Stimulated activated CD8-positive, alpha-beta memory T cell treated with anti-CD3 and anti-CD28 coated beads, Interleukin-4, amount 100 ng/mL, for 24 hours (primary cell): Measurements from ENCODE around the gene SLC29A4.
"Not testable (repeated sequence)": the region's sequence is repeated elsewhere in the genome, so short reads cannot be mapped to it uniquely, and the experiment has no call there.

ENCODE experiments used
- DNase-seq: peaks from one replicate; pipeline ENCODE4 v3.0.0-alpha.2; 2020; ENCODE audit warnings: low read depth

SLC29A4 gene, protein sequence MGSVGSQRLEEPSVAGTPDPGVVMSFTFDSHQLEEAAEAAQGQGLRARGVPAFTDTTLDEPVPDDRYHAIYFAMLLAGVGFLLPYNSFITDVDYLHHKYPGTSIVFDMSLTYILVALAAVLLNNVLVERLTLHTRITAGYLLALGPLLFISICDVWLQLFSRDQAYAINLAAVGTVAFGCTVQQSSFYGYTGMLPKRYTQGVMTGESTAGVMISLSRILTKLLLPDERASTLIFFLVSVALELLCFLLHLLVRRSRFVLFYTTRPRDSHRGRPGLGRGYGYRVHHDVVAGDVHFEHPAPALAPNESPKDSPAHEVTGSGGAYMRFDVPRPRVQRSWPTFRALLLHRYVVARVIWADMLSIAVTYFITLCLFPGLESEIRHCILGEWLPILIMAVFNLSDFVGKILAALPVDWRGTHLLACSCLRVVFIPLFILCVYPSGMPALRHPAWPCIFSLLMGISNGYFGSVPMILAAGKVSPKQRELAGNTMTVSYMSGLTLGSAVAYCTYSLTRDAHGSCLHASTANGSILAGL

DNA sequence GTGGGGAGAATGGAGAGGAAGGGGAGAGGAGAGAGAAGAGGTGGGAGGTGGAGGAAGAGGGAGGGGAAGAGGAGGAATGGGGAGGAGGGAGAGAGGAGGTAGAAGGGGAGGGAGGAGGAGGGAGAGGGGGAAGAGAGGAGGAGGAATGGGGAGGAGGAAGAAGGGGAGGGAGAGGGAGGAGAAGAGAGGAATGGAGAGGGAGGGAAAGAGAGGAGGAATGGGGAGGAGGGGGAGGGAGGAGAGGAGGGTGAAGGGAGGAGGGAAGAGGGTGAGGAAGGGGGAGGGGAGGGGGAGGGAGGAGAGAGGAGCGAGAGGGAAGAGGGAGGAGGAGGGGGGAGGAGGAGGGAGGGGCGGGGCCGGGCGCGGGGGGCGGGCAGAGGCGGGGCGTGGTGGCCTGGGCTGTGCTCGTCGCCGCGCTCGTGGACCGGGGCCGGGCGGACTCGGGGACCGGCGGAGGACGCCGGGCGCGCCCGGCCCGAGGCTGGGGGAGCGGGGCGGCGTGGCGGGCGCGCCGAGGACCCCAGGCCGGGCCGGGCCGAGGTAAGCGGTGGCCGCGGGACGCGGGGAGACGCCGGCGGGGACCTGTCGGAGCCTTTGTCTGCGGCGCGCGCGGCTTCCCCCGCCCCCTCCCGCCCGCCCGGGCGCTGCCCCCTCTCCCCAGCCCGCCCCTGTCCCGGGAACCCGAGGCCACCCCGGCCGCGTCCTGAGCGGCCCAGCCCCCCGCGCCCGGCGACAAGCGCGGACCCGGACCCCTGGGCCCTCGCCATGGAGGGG lies at the start of gene SLC29A4:
Gene SLC29A4, plus strand, starts transcription at position 401 of the 774 bp plus-strand sequence. CDS start 4,874 bp downstream, outside the sequence.
- DNase-seq = no peak

DNA sequence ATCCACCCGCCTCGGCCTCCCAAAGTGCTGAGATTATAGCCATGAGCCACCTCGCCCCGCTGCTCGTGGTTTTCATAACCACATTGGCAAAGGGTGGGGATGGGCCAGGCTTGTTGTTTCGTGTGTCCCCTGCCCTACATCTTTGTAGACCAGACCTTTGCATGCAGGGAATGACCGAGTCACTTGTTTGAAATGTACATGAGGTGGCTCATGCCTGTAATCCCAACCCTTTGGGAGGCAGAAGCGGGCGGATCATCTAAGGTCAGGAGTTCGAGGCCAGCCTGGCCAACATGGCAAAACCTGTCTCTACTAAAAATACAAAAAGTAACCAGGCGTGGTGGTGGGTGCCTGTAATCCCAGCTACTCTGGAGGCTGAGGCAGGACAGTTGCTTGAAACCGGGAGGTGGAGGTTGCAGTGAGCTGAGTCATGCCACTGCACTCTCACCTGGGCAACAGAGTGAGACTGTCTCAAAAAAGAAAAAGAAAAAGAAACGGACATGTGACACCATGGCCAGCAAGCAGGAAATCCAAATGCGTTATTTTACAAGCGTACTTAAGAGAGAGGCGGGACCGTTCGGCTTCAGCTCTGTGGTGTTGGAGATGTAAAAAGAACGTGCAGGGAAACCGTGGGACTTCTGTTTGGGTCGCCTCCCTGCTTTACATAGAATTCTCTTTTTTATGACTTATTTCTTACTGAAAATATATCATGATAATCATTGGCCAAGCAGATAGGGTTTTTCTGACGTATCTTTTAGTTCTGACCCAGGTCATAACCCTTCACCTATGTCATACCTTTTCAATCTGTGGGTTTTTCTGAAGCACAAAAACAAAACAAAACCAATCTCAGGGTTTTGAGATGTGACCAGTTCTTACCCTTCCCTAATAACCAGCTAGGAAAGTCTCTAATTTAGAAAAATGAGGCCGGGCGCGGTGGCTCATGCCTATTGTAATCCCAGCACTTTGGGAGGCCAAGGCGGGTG lies 47.6 kb upstream of the SLC29A4 start:
- no peak for DNase-seq

DNA sequence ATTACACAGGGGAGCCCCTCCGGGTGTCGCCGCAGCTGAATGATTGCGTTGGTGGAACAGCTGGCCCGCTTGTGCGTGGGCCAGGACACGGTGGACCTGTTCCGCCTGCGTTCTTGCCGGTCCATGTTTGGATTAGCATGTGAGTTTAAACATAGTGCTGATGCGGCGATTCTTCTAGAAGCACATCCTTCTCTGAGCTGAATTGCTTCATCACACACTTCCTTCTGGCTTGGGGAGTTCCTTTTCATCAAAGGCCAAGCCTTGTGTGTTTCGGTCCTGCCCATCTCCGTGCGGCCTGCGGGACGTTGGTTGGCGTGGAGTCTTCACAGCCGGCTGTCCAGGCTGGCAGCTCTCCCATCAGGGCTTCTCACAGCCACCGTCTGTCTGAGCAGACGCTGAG lies 45.5 kb upstream of the SLC29A4 start:
- no peak for DNase-seq

DNA sequence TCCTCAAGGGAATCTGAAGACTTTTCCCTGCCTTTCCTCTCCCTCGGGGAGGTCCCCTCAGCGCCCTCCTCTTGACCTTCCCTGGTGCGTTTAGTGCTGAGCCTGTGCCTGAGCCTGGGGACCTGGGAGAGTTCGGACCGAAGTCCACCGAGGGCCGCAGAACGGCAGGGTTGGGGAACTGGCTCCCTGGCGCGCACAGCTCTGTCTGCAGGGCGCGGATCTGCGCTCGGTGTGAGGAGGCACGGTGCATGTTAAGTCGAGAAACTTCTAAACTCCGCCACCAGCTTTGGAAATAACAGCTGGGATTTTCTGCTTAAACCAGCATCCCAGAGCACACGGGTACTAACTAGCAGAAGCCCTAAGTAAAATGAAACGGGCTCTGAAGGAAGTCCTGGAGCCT lies 44.2 kb upstream of the SLC29A4 start:
- no peak for DNase-seq

DNA sequence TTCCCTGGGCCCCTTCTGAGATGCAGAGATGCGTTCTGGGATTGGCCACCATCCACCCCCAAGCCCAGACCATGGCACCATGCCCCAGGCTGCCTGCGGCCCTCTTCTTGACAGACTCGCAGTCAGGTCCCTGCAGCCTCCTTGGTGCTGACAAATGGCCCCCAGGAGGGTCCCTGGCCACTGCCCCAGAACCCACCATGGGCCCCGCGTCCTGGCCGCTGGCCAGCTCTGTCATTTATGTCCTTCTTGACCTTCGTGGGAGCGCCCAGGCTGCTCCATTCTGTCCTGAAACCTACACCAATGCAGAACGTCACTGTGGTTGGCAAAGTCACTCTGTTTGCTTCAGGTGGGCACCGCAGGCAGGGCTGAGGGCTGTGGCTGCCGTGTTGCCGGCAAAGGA lies 39.5 kb upstream of the SLC29A4 start:
- DNase-seq = no peak

DNA sequence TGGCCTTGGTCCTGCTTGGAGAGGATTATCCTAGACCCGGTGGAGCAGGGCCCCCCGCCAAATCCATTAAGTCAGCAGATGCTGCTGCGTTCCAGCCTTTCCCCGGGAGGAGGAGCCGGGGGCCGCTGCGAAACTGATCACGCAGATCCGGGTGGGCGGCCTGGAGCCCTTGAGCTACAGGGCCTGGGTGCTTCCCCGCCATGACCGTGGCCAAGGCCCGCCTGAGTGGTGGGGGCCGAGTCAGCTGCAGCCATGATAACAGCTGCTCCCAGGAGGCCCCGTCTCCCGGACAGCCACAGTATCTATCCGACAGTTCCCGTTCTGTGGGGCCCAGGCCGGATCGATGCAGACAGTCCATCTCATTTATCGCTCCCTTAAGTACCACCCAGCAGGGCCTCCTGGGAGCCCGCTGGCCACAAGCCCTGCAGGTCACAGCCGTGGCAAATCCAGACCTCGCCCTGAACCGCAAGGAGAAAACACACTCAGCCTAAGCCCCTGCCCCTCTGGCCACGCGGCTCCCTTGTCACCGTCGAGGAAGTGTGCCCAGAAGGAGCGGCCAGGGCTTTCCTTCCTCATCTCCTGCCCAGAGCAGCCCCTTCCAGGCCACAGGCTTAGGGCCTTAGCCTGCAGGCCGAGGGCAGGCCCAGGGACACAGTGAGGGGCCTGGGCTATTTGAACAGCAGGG lies 34.4 kb upstream of the SLC29A4 start:
- no peak for DNase-seq

DNA sequence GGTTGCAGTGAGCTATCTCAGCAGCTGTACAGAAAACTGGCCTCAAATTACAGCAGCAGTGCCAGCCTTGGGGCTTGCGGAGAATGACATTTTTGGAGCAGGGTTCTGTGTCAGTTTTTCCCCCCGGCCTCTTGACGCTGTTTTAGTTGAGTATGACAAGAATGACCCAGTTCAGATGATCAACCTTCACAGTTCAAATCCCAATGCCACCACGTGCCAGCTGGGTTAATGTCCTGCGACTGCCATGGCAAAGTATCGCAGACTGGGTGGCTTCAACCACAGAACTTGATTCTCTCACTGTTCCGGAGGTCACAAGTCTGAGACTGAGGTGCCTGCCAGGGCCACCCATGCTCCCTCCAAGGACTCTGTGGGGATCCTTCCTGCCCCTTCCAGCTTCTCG lies 32.0 kb upstream of the SLC29A4 start:
- not testable (repeated sequence) for DNase-seq

DNA sequence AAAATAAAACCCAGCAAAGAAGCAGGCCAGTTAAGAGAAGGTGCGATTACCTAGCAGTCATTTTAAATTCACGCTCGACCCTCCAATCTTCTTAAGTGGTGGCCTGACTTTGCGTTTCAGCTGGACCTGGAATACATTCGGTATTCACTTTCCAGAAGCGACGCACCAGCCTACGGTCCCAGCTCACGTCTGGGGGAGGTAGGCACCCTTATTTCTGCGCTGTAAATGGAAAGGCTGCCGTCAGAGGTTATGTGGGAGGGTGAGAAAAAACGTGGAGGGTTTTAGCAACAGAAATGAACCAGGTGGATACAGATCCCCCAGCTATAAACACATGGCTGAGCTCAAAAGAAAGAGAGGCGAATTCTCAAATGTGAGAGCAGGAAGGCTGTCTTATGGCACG lies 29.2 kb upstream of the SLC29A4 start:
- DNase-seq = not testable (repeated sequence)

DNA sequence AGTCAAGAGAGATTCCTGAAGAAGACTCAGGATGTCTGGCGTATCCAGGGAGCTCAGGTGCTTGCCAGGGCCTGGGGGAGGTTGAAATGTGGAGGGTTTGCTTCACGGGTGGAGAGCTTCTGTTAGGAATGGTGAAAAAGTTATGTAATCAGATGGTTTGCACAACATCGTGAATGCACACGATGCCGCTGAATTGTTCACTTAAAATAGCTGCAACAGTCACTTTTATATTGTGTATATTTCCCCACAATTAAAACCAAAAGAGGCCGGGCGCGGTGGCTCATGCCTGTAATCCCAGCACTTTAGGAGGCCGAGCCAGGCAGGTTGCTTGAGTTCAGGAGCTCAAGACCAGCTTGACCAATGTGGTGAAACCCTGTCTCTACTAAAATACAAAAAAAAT lies 28.4 kb upstream of the SLC29A4 start:
- not testable (repeated sequence) for DNase-seq

DNA sequence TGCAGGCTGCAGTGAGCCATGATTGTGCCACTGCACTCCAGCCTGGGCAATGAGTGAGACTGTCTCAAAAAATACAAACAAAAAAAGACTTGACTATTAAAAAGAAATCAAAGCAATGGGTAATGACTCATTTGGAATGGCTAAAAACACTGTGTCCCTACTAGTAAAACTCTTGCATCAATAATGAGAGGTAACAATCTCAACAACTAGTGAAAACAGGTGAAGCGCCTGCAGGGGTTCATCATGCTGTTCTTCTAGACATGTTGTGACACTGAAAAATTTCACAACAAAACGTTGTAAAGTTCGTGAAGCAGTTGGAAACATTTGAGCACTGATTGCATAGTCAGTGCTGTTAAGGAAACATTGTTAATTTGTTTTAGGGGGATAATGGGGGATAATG lies 26.9 kb upstream of the SLC29A4 start:
- DNase-seq = no peak

DNA sequence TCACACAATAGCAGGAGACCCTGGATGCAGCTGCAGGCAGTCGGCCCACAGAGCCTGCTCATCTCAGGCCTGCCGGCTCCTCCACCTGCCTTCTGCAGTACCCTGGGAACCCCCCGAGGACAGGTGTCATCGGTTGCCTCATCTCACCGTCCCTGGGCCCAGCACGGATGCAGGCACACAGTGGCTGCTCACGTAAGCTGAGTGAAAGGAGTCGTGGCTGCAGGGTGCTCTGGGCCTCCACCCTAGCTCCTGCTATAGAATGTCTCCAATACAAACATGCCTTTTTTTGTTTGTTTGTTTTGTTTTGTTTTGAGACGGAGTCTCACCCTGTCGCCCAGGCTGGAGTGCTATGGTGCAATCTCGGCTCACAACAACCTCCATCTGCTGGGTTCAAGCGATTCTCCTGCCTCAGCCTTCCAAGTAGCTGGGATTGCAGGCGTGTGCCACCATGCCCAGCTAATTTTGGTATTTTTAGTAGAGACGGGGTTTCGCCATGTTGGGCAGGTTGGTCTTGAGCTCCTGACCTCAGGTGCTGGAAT lies 22.1 kb upstream of the SLC29A4 start:
- DNase-seq = not testable (repeated sequence)

DNA sequence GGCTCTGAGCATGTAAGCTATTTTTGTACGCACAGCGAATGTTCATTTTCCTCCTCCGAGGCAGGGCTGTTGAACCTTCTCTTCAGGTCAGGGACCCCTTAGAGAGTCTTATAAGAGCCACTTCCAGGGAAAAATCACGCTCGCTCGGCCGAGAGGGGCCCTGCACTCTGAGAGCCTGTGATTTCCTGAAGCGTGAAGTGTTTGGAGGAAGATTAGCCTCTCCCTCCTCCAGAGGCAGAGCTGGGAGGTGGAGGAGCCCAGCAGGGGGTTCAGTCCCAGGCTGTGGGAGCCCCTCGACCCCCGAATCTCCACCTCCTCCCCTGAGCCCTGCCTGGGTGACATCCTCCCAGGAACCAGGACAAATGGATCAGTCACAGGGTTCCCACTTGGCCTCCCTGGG lies 19.7 kb upstream of the SLC29A4 start:
- DNase-seq = not testable (repeated sequence)

DNA sequence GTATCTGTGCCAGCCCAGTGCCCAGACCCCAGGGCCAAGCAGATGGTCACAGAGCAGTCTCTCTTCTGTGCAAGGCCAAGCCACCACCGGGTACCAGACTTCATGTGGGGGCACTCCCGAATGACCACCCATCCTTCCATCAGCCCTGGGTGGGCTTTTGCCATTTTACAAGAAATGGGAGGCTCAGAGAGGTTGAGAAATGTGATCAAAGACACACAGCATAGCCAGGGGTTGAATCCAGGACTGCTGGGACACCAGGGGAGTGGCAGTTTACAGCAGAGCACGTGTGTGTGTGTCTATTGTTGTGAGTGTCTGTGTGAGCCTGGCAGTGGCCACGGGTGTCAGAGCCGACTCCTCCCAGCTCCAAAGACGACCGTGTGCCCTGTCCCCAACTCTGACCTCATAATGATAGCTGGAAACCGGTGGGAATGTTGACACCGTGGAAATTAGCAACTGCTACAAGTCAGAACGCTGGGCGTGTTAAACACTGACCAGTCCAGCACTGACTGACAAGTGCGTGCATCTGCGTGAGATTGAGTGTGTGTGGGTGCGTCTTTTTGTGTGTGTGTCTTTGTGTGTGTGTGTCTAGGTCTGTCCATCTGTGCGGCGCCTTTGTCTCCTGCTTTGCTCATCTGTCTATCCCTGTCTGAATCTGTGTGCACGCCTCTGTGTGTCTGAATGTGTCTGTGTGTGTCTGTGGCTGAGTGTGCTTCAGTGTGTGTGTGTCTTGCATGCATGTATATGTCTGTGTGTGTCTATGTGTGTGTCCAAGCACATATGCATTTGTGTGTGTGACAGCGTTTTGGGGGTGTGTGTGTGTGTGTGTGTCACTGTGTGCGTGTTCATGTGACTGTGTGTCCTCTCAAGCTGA lies 17.2 kb upstream of the SLC29A4 start:
- no peak for DNase-seq

DNA sequence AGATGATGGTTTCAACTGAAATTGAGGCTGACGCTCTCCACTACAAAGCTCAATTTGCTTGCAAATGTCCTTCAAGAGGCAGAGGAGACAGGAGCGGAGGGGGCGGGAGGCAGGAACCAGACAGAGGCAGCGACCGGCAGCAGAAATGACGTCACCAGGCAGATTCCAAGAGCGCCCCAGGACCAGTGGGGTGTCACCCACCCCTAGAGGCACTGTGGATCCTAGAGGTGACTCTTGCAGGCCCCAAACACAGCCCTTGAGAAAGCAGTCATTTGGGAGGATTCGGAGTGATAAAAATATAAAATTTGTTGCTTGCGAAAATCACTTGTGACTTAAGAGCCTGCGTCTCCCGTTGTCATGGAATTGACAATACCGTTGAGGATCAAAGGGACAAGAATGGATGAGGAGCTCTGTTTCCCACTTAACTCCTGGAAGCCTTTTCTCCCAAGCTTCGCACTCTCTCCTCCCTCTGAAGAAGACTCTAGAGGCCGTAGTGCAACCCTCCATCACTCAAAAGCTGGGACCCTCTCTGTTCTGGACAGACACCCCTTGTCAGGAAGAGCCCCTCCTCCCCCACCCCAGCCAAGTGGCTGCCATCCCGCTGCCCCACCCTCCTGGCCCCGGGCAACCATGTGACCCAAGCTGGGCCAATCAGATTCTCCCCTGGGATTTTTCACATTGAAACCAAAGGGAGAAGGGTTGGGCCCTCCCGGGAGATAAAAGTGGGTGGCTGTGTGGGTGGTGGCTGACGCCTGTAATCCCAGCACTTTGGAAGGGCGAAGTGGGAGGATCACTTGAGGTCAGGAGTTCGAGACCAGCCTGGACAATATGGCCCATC lies 16.3 kb upstream of the SLC29A4 start:
- DNase-seq = no peak

DNA sequence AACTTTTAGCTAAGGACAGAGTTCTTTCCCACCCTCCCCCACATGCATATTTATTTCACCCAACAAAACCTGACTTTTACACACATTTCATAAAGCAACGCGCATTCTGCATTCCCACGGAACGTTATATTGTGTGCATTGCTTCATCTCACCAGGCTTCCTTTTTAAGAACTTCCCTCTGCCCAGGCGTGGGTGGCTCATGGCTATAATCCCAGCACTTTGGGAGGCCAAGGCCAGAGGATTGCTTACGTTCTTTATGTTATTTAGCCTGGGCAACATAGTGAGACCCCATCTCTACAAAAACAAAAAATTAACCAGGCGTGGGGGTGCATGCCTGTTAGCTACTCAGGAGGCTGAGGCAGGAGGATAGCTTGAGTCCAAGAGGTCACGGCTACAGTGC lies 14.9 kb upstream of the SLC29A4 start:
- DNase-seq = not testable (repeated sequence)

DNA sequence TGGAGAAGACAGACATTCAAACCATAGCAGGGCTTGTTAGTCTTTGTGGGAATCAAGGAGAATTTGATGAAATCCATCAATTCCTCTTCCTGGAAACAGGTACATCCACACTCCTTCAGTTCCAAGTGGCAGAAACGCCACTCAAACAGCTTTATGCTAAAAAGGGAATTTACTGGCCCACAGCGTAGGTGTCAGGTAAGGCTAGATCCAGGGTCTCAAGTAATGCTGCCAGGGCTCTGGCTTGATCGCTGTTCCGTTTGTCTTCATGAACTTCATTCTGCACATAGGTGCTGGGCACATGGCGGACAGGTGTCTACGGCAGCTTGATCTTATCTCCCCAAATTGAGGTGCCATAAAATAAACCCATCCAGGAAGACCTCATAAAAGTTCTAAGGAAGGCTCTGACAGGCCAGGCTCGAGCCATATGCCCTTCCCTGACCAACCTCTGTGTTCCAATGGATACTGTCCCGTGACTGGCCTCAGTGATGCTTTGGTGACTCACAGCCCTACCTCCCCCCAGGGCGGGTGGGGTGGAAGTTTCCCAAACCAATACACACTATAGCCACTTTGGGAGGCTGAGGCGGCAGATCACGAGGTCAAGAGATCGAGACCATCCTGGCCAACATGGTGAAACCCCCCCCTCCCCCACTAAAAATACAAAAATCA lies 12.6 kb upstream of the SLC29A4 start:
- not testable (repeated sequence) for DNase-seq

DNA sequence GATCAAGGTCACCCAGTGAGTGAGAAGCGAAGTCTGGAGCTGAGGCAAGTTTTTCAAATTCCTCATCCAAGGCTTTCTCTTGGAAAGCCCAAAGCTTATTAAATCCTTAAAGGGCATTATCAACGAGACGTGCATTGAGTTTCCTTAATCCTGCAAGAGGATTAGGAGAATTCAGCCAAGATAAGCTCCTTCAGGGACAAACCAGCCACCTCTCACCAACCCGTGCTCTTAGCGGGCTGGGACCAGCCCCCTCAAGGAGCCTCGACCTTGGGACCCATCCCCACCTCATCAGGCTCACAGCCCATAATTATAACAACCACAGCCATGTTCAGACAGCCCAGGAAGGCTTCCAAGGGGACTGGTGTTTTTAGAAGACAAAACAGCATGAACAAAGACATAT lies 12.0 kb upstream of the SLC29A4 start:
- DNase-seq = no peak

DNA sequence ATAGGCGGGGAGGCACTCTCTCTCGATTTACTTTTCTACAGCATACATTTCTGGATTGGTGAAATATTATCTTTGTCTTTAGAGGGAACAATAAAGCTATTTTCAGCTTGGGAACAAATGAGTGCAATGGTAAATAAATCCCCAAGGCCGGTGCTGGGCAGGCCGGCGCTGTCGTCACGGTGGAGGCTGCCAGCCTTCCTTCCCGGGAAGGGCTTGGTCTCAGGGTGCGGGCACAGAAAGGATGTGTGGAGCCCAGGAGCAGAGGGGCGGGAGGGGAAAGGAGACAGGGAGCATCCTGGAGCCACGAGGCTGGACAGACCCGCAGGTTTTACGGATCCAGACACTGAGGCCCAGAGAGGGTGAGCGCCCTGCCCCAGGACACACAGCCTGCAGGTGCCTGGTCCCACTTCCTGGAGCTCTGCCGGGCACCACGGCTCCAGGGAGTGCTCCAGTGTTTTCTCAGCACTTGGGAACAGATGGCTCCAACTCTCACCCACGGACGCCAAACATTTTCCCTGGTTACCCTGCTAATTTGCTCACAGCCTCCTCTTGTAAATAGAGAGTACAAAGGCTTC lies 8.8 kb upstream of the SLC29A4 start:
- not testable (repeated sequence) for DNase-seq
